HepG2 (cell line): Measurements from ENCODE around the gene TRIM61. TPM values are rescaled to one million over a fixed set of nuclear protein-coding genes. Genes with fewer than 3 reads are reported as not detected.

ENCODE experiments used
- ATAC-seq: fragments of 200-7000 bp; cut with Tn5 transposase; 3 replicates; pipeline ENCODE4 v1.9.1; 2020; ENCODE audit warnings: mild to moderate bottlenecking, moderate library complexity
- BruUV-seq: library from RNA; stranded (reverse); fragments of 400-500 nt; replicated peaks from 2 replicates; lab custom pipeline; 2021; lab: Mats Ljungman, UMichigan
- CTCF ChIA-PET: fragments of 300-600 bp; formaldehyde crosslinking; extraction: SDS; loops from one replicate; lab custom pipeline; 2021; ENCODE audit warnings: low total read pairs, inconsistent platforms, low intra/inter-chr PET ratio; lab: Yijun Ruan, JAX
- POLR2A ChIA-PET: fragments of 350-600 bp; sonication (Branson Sonifier 250); formaldehyde crosslinking; loops from one replicate; lab custom pipeline; 2020; ENCODE audit warnings: antibody characterized with exemption, inconsistent platforms; lab: Yijun Ruan, JAX
- DNase-seq: peaks from one replicate; pipeline ENCODE4 v3.0.0-alpha.2; 2015; ENCODE audit warnings: low spot score
- FAIRE-seq: peaks from 3 replicates; lab custom pipeline; 2011; peaks lifted over from hg19 to GRCh38; lab: Jason Lieb, UNC
- H2AFZ ChIP-seq: one replicate; pipeline ENCODE4 v1.6.1; 2011; ENCODE audit warnings: low read length, inconsistent platforms
- H3K27ac ChIP-seq: fragments of 300-600 bp; 3 replicates; pipeline ENCODE4 v1.8.0; 2011; ENCODE audit warnings: mixed run types, mild to moderate bottlenecking, mixed read lengths, low read length, inconsistent platforms; ENCODE audit not compliant: insufficient read depth; ENCODE audit errors: extremely low read length
- H3K27me3 ChIP-seq, 2 experiments: fragments of 200-600 bp in 1 of 2; 2 replicates in 1 of 2; 3 replicates in 1 of 2; pipeline versions ENCODE4 v1.6.0 to v1.8.0; 2011; ENCODE audit warnings: low read length in 2 of 2, mild to moderate bottlenecking in 2 of 2, moderate library complexity in 2 of 2, inconsistent platforms in 1 of 2; ENCODE audit not compliant: insufficient read depth in 2 of 2, control insufficient read depth in 1 of 2
- H3K36me3 ChIP-seq, 2 experiments: fragments of 200-600 bp in 1 of 2; replicated peaks in 1 of 2; 2 replicates in 1 of 2; 3 replicates in 1 of 2; pipeline versions ENCODE4 v1.5.1 to v1.8.0; 2011; ENCODE audit warnings: low read length in 2 of 2, inconsistent platforms in 1 of 2; ENCODE audit not compliant: insufficient read depth in 2 of 2, control insufficient read depth in 1 of 2
- H3K4me1 ChIP-seq: 2 replicates; pipeline ENCODE4 v1.5.1; 2012; ENCODE audit warnings: low read length, inconsistent platforms; ENCODE audit not compliant: insufficient read depth
- H3K4me2 ChIP-seq: 2 replicates; pipeline ENCODE4 v1.6.0; 2011; ENCODE audit warnings: low read depth, low read length, inconsistent platforms
- H3K4me3 ChIP-seq, 3 experiments: fragments of 200-600 bp in 1 of 3; sonication (generic), shearing (Covaris generic) in 1 of 3; replicated peaks in 1 of 3; 2 replicates each; pipeline ENCODE4 v1.5.1; 2011 to 2016; ENCODE audit warnings: low read length in 3 of 3, inconsistent platforms in 2 of 3, low read depth in 2 of 3, mild to moderate bottlenecking in 2 of 3, control low read depth in 1 of 3, mixed read lengths in 1 of 3; ENCODE audit not compliant: insufficient read depth in 1 of 3
- H3K79me2 ChIP-seq: one replicate; pipeline ENCODE4 v1.6.1; 2011; ENCODE audit warnings: low read length, inconsistent platforms; ENCODE audit not compliant: insufficient read depth
- H3K9ac ChIP-seq: 2 replicates; pipeline ENCODE4 v1.6.0; 2011; ENCODE audit warnings: mild to moderate bottlenecking, low read depth, low read length, inconsistent platforms; ENCODE audit not compliant: insufficient read depth
- H3K9me3 ChIP-seq: 2 replicates; pipeline ENCODE4 v1.5.1; 2012; ENCODE audit warnings: mild to moderate bottlenecking, low read length
- H4K20me1 ChIP-seq: 2 replicates; pipeline ENCODE4 v1.6.0; 2011; ENCODE audit warnings: inconsistent platforms, mild to moderate bottlenecking, low read length, moderate library complexity; ENCODE audit not compliant: insufficient read depth
- CTCF ChIP-seq: sonication (generic); formaldehyde crosslinking; IDR thresholded peaks from 2 replicates; pipeline ENCODE4 v1.5.0; 2020; ENCODE audit warnings: mild to moderate bottlenecking, missing genetic modification reagents, moderate library complexity
- STAG1 ChIP-seq: sonication (generic); formaldehyde crosslinking; IDR thresholded peaks from 2 replicates; pipeline ENCODE4 v1.4.0; 2020; ENCODE audit warnings: missing genetic modification reagents
- TMF1 ChIP-seq: sonication (generic); formaldehyde crosslinking; IDR thresholded peaks from 2 replicates; pipeline ENCODE4 v1.8.1; 2022; ENCODE audit warnings: low read depth, missing genetic modification reagents
- ZMAT3 ChIP-seq: sonication (generic); formaldehyde crosslinking; conservative IDR thresholded peaks from 2 replicates; pipeline ENCODE4 v1.7.0; 2021; ENCODE audit warnings: missing genetic modification reagents
- ZNF597 ChIP-seq: sonication (generic); formaldehyde crosslinking; IDR thresholded peaks from 2 replicates; pipeline ENCODE4 v1.5.0; 2020; ENCODE audit warnings: missing genetic modification reagents
- in situ Hi-C: cut with HindIII; loops from 2 replicates; pipeline ENCODE4 v1.10.0; 2017; ENCODE audit warnings: low pct_unique_long_range_greater_than_20kb; ENCODE audit not compliant: extremely low pct_ligation_motif_present
- intact Hi-C: fragments of 100-400 bp; cut with micrococcal nuclease; formaldehyde crosslinking; loops from one replicate; pipeline ENCODE4 v1.10.0; 2022; ENCODE audit not compliant: unreplicated experiment
- polyA plus RNA-seq, 8 experiments: library from polyadenylated mRNA; depleted of rRNA in 3 of 8; stranded (reverse) in 7 of 8; unstranded in 1 of 8; fragments of >200 nt; fragmentation: Illumina TruSeq in 4 of 8; extraction: Trizol in 4 of 8; gene quantifications; 2 replicates each; pipeline versions ENCODE4 v1.2.1 to v1.2.3, GENCODE V29; 2011 to 2016; ENCODE audit warnings: low read depth in 4 of 8, missing spikeins in 1 of 8, mixed read lengths in 1 of 8; ENCODE audit not compliant: insufficient read depth in 1 of 8
- total RNA-seq, 5 experiments: library from RNA; depleted of rRNA; stranded (reverse); fragments of >200 nt; fragmentation: Illumina TruSeq; extraction: Trizol; gene quantifications; 2 replicates each; pipeline ENCODE4 v1.2.3, GENCODE V29; 2016; ENCODE audit warnings: low read depth in 1 of 5

TRIM61 gene
- total and polyA plus RNA-seq, 2 of the 13 experiments (the other 11 are each of a cell fraction or from before 2014, with no cell fraction given), result not detected

GRCh38 chr4:164937576-164938270 lies 39.7 kb downstream of the TRIM61 start:
- peak; percentile 78 for ATAC-seq
- no peak overlapping the region for H2AFZ ChIP-seq
- no peak overlapping the region for H3K27ac ChIP-seq
- intact Hi-C loops, result loop anchor here (2.0 kb wide), 1 partner anchor 159 kb away; no protein-coding TSS in a partner anchor
- in situ Hi-C loops, result no loop called here
- no peaks in the 10 kb centered on the region; a peak in 1 of 5 replicates for H3K27me3 ChIP-seq
- no peak overlapping the region for H3K9ac ChIP-seq
- H3K79me2 ChIP-seq, result no peaks in the 10 kb centered on the region
- POLR2A ChIA-PET, result no interaction called here
- no peaks in the 10 kb centered on the region for H4K20me1 ChIP-seq
- CTCF ChIA-PET, result interaction anchor here (0.5 kb wide), 1 partner anchor 159 kb away, joined by 3 read pairs; no protein-coding TSS in a partner anchor
- no peaks in the 10 kb centered on the region for H3K4me1 ChIP-seq
- H3K4me3 ChIP-seq, result no peak overlapping the region
- BruUV-seq, result no TSS peak
- peak; percentile 12 for DNase-seq
- no peaks in the 10 kb centered on the region for H3K9me3 ChIP-seq
- FAIRE-seq, result peak; percentile 18
- no peak overlapping the region for H3K4me2 ChIP-seq
- TF ChIP-seq ZMAT3 (CRISPR knock-in tag) (no peak), ZNF597 (CRISPR knock-in tag) (no peak), TMF1 (no peak), STAG1 (CRISPR knock-in tag) (0 out of 2 replicates have a peak, but pooled peaks have one; percentile 4), CTCF (CRISPR knock-in tag) (peak; percentile 27; the same call in 1 of the 2 replicates)
- no peaks in the 10 kb centered on the region for H3K36me3 ChIP-seq
